Suprapubic skin (tissue), 4 donors: ENCODE data around the gene TTC39C. TPM values are rescaled to one million over a fixed set of nuclear protein-coding genes. Genes with fewer than 3 reads are reported as not detected.

ENCODE experiments used
- DNase-seq, 2 donors: peaks; one replicate each; pipeline ENCODE4 v3.0.0-alpha.2; 2019; ENCODE audit warnings: low spot score in 2 of 2
- H3K27ac ChIP-seq: fragments of 200-600 bp; sonication (generic); one replicate; pipeline ENCODE4 v1.5.1; 2019
- H3K27me3 ChIP-seq: fragments of 200-600 bp; sonication (generic); one replicate; pipeline ENCODE4 v1.5.1; 2019
- H3K36me3 ChIP-seq: fragments of 200-600 bp; sonication (generic); one replicate; pipeline ENCODE4 v1.5.1; 2019
- H3K4me1 ChIP-seq: fragments of 200-600 bp; sonication (generic); one replicate; pipeline ENCODE4 v1.5.1; 2019
- H3K4me3 ChIP-seq: fragments of 200-600 bp; sonication (generic); one replicate; pipeline ENCODE4 v1.5.1; 2019; ENCODE audit warnings: mild to moderate bottlenecking
- H3K9me3 ChIP-seq: fragments of 200-600 bp; sonication (generic); one replicate; pipeline ENCODE4 v1.5.1; 2019
- CTCF ChIP-seq, 2 donors: fragments of 200-600 bp in 1 of 2; fragments of 450-650 bp in 1 of 2; sonication (generic) in 1 of 2; IDR thresholded peaks; one replicate each; pipeline ENCODE4 v1.5.1; 2016 to 2019; ENCODE audit warnings: antibody characterized with exemption in 2 of 2, mild to moderate bottlenecking in 1 of 2, moderate library complexity in 1 of 2
- EP300 ChIP-seq: sonication (generic); formaldehyde crosslinking; IDR thresholded peaks from one replicate; pipeline ENCODE4 v1.6.1; 2017; ENCODE audit warnings: antibody characterized with exemption
- POLR2A ChIP-seq, 2 donors: fragments of 450-650 bp; IDR thresholded peaks; one replicate each; pipeline ENCODE4 v1.6.1; 2017; ENCODE audit warnings: antibody characterized with exemption in 2 of 2, mild to moderate bottlenecking in 2 of 2, moderate library complexity in 2 of 2
- POLR2AphosphoS5 ChIP-seq, 3 donors: sonication (generic); formaldehyde crosslinking; IDR thresholded peaks; one replicate each; pipeline ENCODE4 v1.6.1; 2017; ENCODE audit warnings: antibody characterized with exemption in 3 of 3
- whole genome bisulfite sequencing: methylation state at CpG from one replicate; pipeline ENCODE4 v1.1.5; 2018; 5-methylcytosine and 5-hydroxymethylcytosine counted together
- total RNA-seq, 4 donors: library from RNA; depleted of rRNA; stranded (reverse); fragments of >200 nt; gene quantifications; one replicate each; pipeline ENCODE4 v1.1.0, GENCODE V29; 2016

TTC39C gene
- total RNA-seq, 4 donors from 2014 or later = 74.9 to 126 (median 86.5) TPM

DNA sequence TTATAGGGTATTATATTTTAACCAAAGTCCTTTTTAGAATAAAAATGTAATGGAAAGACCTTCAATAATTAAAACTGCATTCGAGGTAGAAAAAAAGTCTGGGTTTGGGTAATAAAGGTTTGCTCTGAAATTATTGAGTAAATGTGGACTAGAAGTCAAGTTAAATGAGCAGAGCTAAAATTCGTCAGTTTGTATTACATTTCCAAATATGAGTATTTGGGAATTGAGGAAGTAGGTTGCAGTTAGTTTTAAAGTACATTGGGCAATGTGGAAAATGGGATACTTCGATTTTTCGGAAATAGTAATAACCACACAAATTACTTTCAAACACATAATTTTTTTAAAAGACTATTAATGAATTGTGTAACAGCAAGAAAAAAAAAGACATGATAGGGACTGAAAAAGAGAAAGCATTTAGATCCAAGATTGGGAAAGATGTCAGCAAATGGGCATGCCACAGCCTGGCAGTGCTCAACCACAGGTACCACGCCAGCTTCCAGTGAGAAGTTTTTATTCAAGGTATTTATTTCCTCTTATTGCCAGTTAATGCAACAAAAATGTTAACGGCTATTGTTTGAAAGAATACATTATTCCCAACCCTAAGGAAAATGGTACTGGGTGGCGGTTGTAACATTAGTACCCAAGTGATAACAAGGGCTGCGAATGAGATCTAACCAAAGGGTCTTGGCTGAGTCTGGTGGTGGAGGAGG, 50.0 kb downstream of the TTC39C start:
- TF ChIP-seq CTCF (IDR thresholded peaks at IDR 0.05) (no peak), POLR2A (IDR thresholded peaks at IDR 0.05) (no peak), POLR2AphosphoS5 (IDR thresholded peaks at IDR 0.05) (no peak), EP300 (no peak)
- Histone ChIP-seq H3K36me3 (peaks cover 3% of the 10 kb centered on the region), H3K4me3 (no peak overlapping the region), H3K4me1 (peaks cover 17% of the 10 kb centered on the region), H3K27ac (peak overlapping the region; percentile 20), H3K27me3 (no peaks in the 10 kb centered on the region), H3K9me3 (no peaks in the 10 kb centered on the region)
- DNase-seq = no peak
- WGBS = 63% methylated on average over 8 of the region's 8 CpGs

GRCh38 chr18:24065906-24066305, 51.4 kb downstream of the TTC39C start:
- Histone ChIP-seq H3K27ac (no peak overlapping the region), H3K36me3 (peaks cover 9% of the 10 kb centered on the region), H3K27me3 (no peaks in the 10 kb centered on the region), H3K9me3 (no peaks in the 10 kb centered on the region), H3K4me1 (peaks cover 17% of the 10 kb centered on the region), H3K4me3 (no peak overlapping the region)
- 90% methylated on average over 2 of the region's 2 CpGs for WGBS
- no peak for TF ChIP-seq POLR2AphosphoS5 (IDR thresholded peaks at IDR 0.05)
- TF ChIP-seq CTCF (IDR thresholded peaks at IDR 0.05) = no peak
- no peak for TF ChIP-seq POLR2A (IDR thresholded peaks at IDR 0.05)
- no peak for TF ChIP-seq EP300
- DNase-seq = no peak

DNA sequence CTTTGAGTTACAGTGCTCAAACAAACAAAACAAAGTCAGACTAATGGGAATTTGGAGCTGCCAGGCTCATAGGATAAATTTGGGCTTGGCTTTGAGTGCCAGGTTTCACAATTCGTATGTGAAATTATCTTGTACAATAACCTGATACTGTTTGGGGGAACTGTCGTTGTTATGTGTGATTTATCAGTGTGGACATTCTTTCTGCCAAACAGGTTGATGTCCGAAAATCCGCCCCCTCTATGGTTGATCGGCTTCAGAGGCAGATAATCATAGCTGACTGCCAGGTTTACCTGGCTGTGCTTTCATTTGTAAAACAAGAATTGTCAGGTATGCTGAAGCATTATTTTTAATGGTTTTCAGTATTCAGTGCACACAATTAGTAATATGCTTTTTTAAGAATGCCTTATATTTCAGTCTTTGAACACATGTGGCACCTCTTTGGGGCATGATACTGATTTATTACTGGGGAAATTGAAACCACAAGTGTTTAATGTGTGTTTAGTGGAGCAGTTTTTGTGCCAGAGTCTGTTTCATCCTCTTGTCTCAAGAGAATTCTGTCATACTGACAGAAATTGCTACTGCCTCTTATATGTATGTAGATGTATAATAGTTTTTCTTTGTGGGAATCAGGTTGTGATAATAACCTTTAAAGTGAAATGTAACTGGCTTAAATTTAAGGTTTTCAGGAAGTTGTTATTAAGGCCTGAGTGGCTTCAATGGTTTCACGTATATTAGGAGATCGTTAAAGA, 54.6 kb downstream of the TTC39C start:
- TF ChIP-seq POLR2A (IDR thresholded peaks at IDR 0.05) = no peak
- TF ChIP-seq POLR2AphosphoS5 (IDR thresholded peaks at IDR 0.05) = no peak

DNA sequence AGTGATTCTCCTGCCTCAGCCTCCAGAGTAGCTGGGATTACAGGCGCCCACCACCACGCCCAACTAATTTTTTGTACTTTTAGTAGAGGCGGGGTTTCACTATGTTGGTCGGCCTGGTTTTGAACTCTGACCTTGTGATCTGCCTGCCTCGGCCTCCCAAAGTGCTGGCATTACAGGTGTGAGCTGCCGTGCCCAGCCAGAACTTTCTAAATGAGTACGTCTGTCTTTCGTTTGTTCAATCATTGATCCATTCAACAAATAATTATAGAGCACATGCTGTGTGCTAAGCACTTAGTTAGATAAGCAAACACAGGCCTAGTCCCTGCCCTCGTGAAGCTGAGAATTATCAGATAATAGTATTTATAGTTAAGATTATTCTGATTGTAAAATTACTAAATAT, 56.5 kb downstream of the TTC39C start:
- Histone ChIP-seq H3K27me3 (no peaks in the 10 kb centered on the region), H3K4me3 (no peak overlapping the region), H3K36me3 (peaks cover 21% of the 10 kb centered on the region), H3K9me3 (no peaks in the 10 kb centered on the region), H3K27ac (no peak overlapping the region), H3K4me1 (peaks cover 2% of the 10 kb centered on the region)
- TF ChIP-seq POLR2AphosphoS5 (IDR thresholded peaks at IDR 0.05) = no peak
- TF ChIP-seq CTCF (IDR thresholded peaks at IDR 0.05) = no peak
- TF ChIP-seq EP300 = no peak
- TF ChIP-seq POLR2A (IDR thresholded peaks at IDR 0.05) = no peak
- DNase-seq = no peak
- WGBS = 93% methylated on average over 9 of the region's 9 CpGs

More for the DNA sequence above, 54.6 kb downstream of the TTC39C start:
- Histone ChIP-seq H3K27me3 (no peaks in the 10 kb centered on the region), H3K9me3 (no peaks in the 10 kb centered on the region), H3K4me3 (no peak overlapping the region), H3K27ac (no peak overlapping the region), H3K36me3 (peaks cover 21% of the 10 kb centered on the region), H3K4me1 (peaks cover 6% of the 10 kb centered on the region)
- WGBS = 67% methylated on average over 7 of the region's 7 CpGs
- no peak for DNase-seq

GRCh38 chr18:24071779-24072178, 57.2 kb downstream of the TTC39C start:
- no peak overlapping the region for H3K4me3 ChIP-seq
- peaks cover 19% of the 10 kb centered on the region for H3K36me3 ChIP-seq
- no peak for DNase-seq
- peaks cover 10% of the 10 kb centered on the region for H3K4me1 ChIP-seq
- no peak overlapping the region for H3K27ac ChIP-seq
- no peaks in the 10 kb centered on the region for H3K9me3 ChIP-seq
- no peaks in the 10 kb centered on the region for H3K27me3 ChIP-seq
- no peak for TF ChIP-seq POLR2A (IDR thresholded peaks at IDR 0.05)

DNA sequence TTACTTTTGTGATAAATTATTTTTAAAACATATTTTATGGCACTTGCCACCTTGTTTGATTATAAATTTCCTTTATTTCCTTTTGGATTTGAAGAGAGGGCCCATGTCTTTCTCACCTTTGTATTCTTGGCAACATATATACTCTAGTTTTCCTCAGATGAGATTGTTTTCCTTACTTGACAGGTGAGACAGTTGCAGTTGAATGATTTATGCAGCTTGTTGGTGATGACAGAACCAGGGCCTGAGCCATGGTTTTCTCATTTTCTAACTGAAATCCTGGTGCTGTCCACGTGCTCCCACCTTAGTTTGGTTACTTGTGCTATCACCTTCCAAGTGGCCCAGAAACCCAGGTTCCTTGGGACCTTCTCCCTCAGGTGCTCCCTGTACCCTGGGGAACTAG, 58.2 kb downstream of the TTC39C start:
- H3K4me3 ChIP-seq = no peak overlapping the region
- WGBS = 95% methylated on average over 1 of the region's 1 CpG
- H3K4me1 ChIP-seq = peaks cover 10% of the 10 kb centered on the region
- no peak for DNase-seq
- H3K36me3 ChIP-seq = peaks cover 18% of the 10 kb centered on the region
- H3K27me3 ChIP-seq = no peaks in the 10 kb centered on the region
- TF ChIP-seq EP300 (no peak), POLR2A (IDR thresholded peaks at IDR 0.05) (no peak), CTCF (IDR thresholded peaks at IDR 0.05) (no peak), POLR2AphosphoS5 (IDR thresholded peaks at IDR 0.05) (no peak)
- H3K27ac ChIP-seq = no peak overlapping the region
- no peaks in the 10 kb centered on the region for H3K9me3 ChIP-seq
